ENCODE measurements around the gene GLYR1.
"Not testable (repeated sequence)": the region's sequence is repeated elsewhere in the genome, so short reads cannot be mapped to it uniquely, and the experiment has no call there.

GLYR1 gene

GRCh38 chr16:4785758-4786433, 61.2 kb downstream of the GLYR1 start:
- no peak for DNase-seq

DNA sequence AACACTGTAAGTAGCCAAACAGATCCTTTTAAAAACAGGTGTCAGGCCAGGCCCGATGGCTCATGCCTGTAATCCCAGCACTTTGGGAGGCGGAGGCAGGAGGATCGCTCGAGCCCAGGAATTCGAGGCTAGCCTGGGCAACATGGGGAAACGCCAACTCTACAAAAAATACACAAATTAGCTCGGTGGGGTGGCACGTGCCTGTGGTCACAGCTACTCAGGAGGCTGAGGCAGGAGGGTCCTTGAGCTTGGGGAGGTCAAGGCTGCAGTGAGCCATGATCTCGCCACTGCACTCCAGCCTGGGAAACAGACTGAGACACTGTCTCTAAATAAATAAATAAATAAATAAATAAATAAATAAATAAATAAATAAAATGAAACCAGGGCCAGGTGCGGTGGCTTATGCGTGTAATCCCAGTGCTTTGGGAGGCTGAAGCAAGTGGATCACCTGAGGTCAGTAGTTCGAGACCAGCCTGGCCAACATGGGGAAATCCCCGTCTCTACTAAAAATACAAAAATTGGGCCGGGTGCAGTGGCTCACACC, 62.6 kb downstream of the GLYR1 start:
- DNase-seq, result not testable (repeated sequence)

DNA sequence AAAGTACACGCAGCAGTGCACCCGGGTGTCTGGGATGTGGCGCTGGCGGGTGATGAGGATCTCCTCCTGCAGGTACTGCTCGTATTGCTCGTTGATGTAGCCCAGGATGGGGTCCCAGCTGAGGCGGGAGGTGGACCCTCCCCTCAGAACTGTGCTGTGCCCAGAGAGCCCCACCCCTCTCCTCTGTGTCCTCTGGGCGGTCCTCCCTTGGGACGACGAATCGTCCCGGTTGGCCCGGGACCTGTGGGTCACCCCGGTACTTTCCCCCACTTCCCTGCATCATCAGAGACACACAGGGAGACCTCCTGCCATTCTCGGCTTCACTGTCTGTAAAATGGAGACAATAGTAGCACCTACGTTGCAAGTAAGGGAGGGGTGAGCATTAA, 63.1 kb downstream of the GLYR1 start:
- no peak for DNase-seq

DNA sequence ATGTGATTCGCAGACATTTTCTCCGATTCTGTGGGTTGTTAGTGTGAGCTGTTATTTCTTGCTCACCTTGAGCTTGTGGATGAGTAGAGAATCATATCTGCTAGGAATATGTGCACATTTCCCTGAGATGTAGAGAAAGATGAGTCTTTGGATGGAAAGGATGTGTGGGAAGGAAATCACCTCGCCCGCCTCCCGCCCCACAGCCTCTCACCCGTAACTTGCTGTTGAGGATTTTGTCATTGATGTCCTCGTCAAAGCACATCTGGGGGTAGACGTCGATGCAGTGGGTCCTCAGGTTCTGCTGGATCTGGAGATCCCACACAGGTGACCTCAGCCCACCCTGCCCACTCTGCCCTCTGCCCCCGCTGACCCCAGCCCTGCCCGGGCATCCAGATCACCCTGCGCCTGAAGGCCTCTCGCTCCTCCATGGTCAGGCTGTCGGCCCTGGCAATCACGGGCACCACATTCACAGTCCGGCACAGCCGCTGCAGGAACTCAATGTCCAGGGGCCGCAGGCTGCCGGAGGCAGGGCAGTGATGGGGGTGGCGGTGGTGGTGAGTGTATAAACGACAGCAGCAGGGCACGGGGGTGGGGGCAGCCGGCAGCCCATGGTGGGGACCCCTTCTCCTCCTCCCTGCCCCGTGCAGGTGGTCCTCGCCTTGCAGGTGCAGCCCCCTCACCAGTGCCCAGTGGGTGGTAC, 63.7 kb downstream of the GLYR1 start:
- no peak for DNase-seq

- DNase-seq, result no peak
Measured at GRCh38 chr16:4780235-4780634, 66.9 kb downstream of the GLYR1 start.

- no peak for DNase-seq
Measured at GRCh38 chr16:4778050-4778392, 69.1 kb downstream of the GLYR1 start.

DNA sequence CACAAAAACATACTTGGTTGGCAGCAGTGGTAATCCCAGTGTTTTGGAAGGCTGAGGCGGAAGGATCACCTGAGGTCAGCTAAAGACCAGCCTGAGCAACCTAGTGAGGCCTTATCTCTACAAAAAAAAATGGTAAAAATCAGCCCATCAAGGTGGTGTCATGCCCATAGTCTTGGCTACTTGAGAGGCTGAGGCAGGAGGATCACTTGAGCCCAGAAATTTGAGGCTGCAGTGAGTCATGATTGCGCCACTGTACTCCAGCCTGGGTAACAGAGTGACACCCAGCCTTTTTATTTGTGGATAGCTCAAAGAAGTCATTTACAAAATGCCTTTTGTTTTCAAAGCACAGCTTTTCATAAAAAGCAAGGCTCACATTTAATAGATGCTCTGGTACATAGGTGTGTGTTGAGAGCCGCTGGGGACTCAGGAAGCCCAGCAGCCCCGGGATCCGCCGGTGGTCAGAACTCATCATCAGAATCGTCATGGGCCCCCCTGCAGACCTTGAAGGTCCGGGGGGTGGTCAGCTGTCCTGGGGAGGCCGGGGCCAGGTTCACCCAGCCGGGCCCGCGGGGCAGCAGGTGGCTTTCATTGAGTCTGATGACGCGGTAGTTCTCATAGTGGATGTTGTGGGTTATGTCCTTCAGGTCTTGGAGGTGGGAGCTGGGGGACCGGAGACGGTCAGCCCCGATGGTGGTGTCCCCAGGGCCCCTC, 69.6 kb downstream of the GLYR1 start:
- DNase-seq, result no peak

DNA sequence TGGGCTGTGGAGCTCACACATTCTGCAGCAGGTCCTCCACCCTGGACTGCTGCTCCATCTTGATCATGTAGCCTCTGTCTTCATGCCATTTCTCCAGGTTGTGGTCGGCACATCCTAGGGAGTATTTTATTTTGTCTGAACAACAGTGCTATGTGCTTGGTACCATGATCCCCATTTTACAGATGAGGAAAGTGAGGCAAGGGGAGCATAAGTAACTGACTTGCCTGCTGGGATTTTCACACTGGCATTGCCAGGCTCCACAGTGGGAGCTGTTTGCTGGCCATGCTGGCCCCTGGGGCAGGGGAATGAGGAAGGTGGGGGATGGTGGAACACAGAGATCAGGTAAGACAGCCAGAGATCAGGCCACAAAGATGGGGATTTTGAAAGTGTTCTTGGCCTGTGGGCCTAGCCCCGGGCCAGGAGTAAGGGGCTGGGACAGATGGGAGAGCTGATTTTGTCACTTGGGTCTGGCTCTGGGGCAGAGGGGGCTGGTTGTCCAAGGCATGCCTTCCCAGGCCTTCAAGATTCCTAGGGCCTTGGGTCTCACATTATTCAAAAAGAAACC, 70.9 kb downstream of the GLYR1 start:
- DNase-seq, result no peak

DNA sequence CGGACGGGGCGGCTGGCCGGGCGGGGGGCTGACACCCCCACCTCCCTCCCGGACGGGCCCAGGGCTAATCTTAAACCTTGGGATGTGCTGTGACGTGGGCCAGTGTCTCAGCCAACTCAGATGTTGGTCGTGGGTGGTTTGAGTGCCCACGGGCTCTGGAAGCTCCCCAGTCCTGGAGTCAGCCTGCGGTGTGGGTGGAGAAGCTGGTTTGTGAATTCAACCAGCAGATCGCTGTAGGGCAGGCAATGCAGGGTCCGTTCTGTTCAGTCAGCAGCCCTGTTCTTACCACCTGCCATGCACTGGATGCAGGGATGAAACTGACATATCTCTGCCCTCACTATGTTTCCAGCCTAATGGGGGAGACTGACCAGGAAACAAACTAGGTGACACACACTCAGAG, 72.1 kb downstream of the GLYR1 start:
- DNase-seq, result no peak

- DNase-seq, result no peak
Measured at GRCh38 chr16:4772351-4772750, 74.7 kb downstream of the GLYR1 start.

DNA sequence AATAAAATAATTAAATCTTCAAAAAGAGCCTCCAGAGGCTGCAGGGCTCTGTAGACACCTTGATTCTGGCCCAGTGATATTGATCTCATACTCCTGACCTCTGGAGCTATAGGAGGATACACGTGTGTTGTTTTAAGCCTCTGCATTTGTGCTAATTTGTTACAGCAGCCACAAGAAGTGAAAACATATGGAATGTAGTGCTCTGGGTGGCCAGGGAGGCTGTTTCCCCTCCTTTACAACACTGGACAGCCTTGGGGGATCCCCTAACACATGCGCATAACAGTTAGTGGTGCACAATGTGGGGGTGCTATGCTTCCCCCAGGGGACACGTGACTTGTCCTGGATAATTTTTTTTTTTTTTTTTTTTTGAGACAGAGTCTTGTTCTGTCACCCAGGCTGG, 75.4 kb downstream of the GLYR1 start:
- DNase-seq, result no peak

DNA sequence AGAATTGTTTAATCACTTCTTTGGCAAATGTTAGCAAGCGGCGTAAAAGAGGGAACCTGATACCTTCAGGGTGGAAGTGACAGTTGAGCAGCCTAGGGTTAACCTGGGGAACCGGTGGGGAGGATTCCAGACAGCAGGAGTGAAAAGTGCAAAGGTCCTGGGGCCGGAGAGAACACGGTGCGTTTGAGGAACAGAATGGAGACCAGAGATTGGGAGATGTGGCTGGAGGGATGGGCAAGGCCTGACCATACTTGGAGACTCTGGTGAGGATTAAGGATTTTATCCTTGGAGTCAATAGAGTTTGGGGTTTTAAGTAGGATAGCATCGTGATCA, 77.8 kb downstream of the GLYR1 start:
- DNase-seq, result no peak

- peak; percentile 82 for DNase-seq
Measured at GRCh38 chr16:4768549-4769305, 78.4 kb downstream of the GLYR1 start.

DNA sequence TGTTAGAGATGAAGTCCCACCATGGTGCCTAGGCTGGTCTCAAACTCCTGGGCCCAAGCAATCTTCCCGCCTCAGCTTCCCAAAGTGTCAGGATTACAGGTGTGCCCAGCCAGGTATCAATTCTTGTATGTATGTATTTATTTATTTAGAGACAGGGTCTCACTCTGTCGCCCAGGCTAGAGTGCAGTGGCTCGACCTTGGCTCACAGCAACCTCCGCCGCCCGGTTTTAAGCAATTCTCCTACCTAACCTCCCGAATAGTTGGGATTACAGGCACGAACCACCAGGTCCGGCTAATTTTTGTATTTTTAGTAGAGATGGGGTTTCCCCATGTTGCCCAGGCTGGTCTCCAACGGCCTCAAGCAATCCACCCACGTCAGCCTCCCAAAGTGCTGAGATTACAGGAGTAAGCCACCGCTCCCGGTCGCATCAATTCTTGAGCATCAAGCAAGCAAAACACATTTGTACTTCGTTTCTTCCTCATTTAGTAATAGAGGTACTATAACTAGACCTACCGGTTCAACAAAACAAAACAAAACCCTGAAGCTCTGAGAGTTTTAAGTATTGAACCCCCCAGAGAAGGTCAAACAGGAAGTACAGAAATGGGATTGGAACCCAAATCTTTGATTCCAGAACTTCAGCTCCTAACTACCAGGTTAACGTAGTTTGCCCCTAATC, 79.1 kb downstream of the GLYR1 start:
- DNase-seq, result no peak

DNA sequence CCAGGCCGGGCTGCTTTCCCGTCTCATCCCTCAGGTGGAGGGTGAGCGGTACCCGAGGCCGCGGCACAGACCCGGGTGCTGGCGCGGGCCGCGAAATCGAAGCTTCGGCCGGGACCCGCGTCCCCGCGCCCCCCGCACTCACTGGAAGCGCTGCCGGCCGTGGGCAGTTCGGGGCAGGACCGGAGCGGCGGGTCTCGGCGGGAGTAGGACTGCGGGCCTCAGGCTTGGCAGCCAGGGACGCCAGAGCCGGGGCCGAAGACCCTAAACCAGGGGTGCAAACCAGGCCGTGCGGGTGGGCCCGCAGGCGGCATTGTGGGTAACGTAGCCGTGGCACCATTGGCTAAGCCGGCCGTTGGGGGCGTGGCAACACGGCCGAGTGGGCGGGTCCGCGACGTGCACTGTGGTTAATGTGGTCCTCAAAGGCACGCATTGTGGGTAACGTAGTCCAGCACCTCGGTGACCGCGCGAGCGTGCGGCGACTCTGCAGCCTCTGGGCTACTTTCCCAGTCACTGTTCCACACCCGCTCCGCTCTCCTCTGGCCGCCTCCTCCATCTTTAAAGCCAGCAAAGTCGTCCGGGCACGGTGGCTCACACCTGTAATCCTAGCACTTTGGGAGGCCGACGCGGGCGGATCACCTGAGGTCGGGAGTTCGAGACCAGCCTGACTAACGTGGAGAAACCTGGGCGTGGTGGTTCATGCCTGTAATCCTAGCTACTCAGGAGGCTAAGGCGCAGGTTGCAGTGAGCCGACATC, 80.0 kb downstream of the GLYR1 start, which contains the start of gene ZNF500:
TSS of gene ZNF500 (minus strand) at position 288 of the 754 bp plus-strand sequence. CDS start 1,184 bp downstream, outside the sequence.
- peak; percentile 98 for DNase-seq

GRCh38 chr16:4765511-4766474, 81.3 kb downstream of the GLYR1 start:
- no peak for DNase-seq

DNA sequence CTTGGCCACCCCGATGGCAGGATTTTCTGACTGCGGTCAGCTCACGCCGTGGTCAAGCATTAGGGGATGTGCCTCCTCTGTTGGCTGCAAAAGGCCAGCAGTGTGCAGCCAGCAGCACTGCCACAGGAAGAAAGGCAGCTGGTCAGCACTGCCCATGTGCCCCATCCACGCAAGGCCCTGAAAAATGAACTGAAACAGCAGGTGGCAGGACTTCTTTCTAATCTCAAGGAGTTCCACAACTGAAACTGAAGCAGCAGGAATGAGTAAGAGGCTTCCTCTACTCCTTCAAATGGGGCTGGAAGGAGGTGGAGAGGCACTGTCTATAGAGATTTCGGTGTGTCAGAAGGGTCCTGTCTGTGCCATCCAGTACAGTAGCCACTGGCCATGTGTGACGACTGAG, 83.3 kb downstream of the GLYR1 start:
- DNase-seq, result no peak

- no peak for DNase-seq
Measured at GRCh38 chr16:4762205-4762604, 84.9 kb downstream of the GLYR1 start.

DNA sequence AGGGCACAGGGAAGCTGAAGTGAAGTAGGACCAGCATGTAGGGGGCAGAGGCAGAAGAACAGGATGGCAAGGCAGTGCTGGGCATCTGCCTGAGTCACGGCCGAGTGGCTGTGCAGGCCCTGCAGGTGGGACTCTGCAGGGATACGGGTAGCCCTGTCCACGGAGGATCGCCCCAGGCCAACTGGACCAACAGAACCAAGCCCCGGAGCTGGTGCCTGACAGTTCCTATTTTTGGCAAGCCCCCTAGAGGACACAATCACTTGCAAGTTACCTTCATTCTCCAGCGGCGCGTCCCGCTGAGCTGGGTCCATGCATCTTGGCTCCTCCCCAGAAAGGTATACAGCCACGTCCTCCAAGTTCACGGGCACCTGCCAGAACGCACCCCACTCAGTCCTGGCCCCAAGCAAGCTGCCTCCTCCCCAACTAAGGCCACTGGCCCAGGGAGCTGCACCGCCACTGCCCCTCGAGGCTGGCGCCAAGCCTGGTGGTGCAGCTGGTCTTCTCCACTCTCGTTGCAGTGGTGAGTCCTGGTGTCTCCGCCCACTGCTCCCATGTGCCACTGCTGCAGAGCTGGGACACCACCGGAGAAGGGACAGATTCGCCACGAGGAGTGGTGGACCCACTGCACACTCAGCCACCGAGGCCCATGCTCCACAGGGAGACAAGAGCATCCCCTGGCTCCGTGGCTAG, 86.7 kb downstream of the GLYR1 start:
- no peak for DNase-seq

GRCh38 chr16:4755687-4756086, 91.4 kb downstream of the GLYR1 start:
- no peak for DNase-seq

Measured in activated CD4-positive, CD25-positive, alpha-beta regulatory T cell treated with anti-CD3 and anti-CD28 coated beads, Interleukin-2, amount 50 U/mL, for 72 hours (primary cell).